Heart right ventricle (tissue), 16 donors: ENCODE results near the gene FPGS. TPM values are rescaled to one million over a fixed set of nuclear protein-coding genes. Genes with fewer than 3 reads are reported as not detected.

ENCODE experiments used
- ATAC-seq, 8 donors: fragments of 200-7000 bp; cut with Tn5 transposase; one replicate each; pipeline ENCODE4 v1.9.1; 2020; ENCODE audit warnings: mild to moderate bottlenecking in 8 of 8, moderate library complexity in 8 of 8, moderate number of reproducible peaks in 1 of 8
- DNase-seq, 2 donors: peaks; one replicate each; pipeline ENCODE4 v3.0.0-alpha.2; 2020
- H3K27ac ChIP-seq, 10 donors: fragments of 200-600 bp; sonication (generic) in 2 of 10; one replicate each; pipeline versions ENCODE4 v1.5.0 to v1.8.0; 2020 to 2022; ENCODE audit warnings: mild to moderate bottlenecking in 3 of 10
- H3K27me3 ChIP-seq, 7 donors: fragments of 200-600 bp; one replicate each; pipeline ENCODE4 v1.8.0; 2021 to 2022; ENCODE audit warnings: mild to moderate bottlenecking in 2 of 7
- H3K36me3 ChIP-seq, 9 donors: fragments of 200-600 bp; sonication (generic) in 1 of 9; one replicate each; pipeline versions ENCODE4 v1.5.0 to v1.8.0; 2020 to 2022; ENCODE audit warnings: mild to moderate bottlenecking in 2 of 9
- H3K4me1 ChIP-seq, 9 donors: fragments of 200-600 bp; sonication (generic) in 1 of 9; one replicate each; pipeline versions ENCODE4 v1.5.0 to v1.8.0; 2020 to 2022; ENCODE audit warnings: mild to moderate bottlenecking in 4 of 9
- H3K4me3 ChIP-seq, 10 donors: fragments of 200-600 bp; sonication (generic) in 2 of 10; one replicate each; pipeline versions ENCODE4 v1.5.0 to v1.8.0; 2020 to 2022; ENCODE audit warnings: mild to moderate bottlenecking in 7 of 10, moderate library complexity in 2 of 10
- H3K9me3 ChIP-seq, 11 donors: fragments of 200-600 bp in 10 of 11; sonication (generic) in 2 of 11; one replicate each; pipeline versions ENCODE4 v1.5.0 to v1.8.0; 2013 to 2022; ENCODE audit warnings: mild to moderate bottlenecking in 2 of 11, control low read depth in 1 of 11, moderate library complexity in 1 of 11
- CTCF ChIP-seq, 9 donors: fragments of 200-600 bp; sonication (generic) in 2 of 9; IDR thresholded peaks; one replicate each; pipeline versions ENCODE4 v1.5.0 to v1.8.0; 2021 to 2022; ENCODE audit warnings: antibody characterized with exemption in 9 of 9, mild to moderate bottlenecking in 5 of 9, moderate library complexity in 1 of 9
- WGBS, 2 donors: extraction: QIAGEN DNeasy Blood & Tissue Kit; methylation state at CpG; one replicate each; pipeline ENCODE4 v1.1.7; 2013; ENCODE audit warnings: inconsistent platforms in 1 of 2; 5-methylcytosine and 5-hydroxymethylcytosine counted together
- intact Hi-C, 10 donors: fragments of 100-400 bp; cut with DNase I; formaldehyde crosslinking; loops; one replicate each; pipeline versions ENCODE4 v1.11.1 to v1.14.2; 2022
- polyA plus RNA-seq, 2 donors: library from polyadenylated mRNA; stranded (reverse); fragments of 200-250 nt; gene quantifications; one replicate each; pipeline ENCODE4 v1.2.3, GENCODE V29; 2013
- total RNA-seq, 10 donors: library from RNA; stranded (reverse); fragmentation: NEBNext Ultra II Directional in 3 of 10; extraction: Animal tissue kit (Norgen Biotek cat#: 25700) in 3 of 10; gene quantifications; one replicate each; pipeline versions ENCODE4 v1.2.1 to v1.2.4, GENCODE V29; 2021 to 2023
- donor health status: Arrhythmogenic right ventricular cardiomyopathy.
- donor health status: ischemic (EF 13 %, LVEDD 7.1; RV severe dilation, severe dysfunction).
- donor health status: healthy with polysubstance abuse.
- donor health status: DM: no; HTN: yes; CAD: no.
- donor health status: DM: no; HTN: no; CAD: no.
- donor health status: ischemic (EF 25% LVEDD 6.9; RV normal size, moderate dysfunction).
- donor health status: ischemic (EF 25% LVEDD 5.7; RV mildly dilated, moderate dysfunction).
- donor health status: healthy.
- donor health status: DM: yes; HTN: yes; CAD: no.
- donor health status: Ischemic cardiomyopathy.
- donor health status: ischemic (EF 35%, LVEDD 5.7; RV mildly dilated, moderate dysfunction).
- donor health status: nonischemic (EF 11% LVEDD 7.7; RV severe dilation, severe dysfunction).
- donor health status: DM: yes; HTN: yes; CAD: no.
- donor health status: PGD.
- donor health status: ischemic (EF 29% LVEDD 5.4; RV normal size, mild dysfunction).
- donor health status: nonischemic (EF 23%, LVEDD 6.1; RV moderate dilation, normal function).

Gene FPGS
- total and polyA plus RNA-seq, 12 donors: 40.2 to 58.5 (median 46.0) TPM

- TF ChIP-seq CTCF (IDR thresholded peaks at IDR 0.05): no peak
- intact Hi-C loops: loop anchor here in 1 of 10 donors (5.0 kb wide), 1 partner anchor 94 kb away; no protein-coding TSS in a partner anchor
- Histone ChIP-seq H3K9me3 (no peaks in the 10 kb centered on the region), H3K4me3 (no peak overlapping the region), H3K4me1 (peaks cover 39 to 86% (median 71%) of the 10 kb centered on the region in 9 donors), H3K36me3 (peaks cover 0 to 18% (median 4%) of the 10 kb centered on the region in 9 donors), H3K27me3 (no peaks in the 10 kb centered on the region), H3K27ac (peak overlapping the region; percentile 88 to 99 (median 94))
- ATAC-seq: no peak
- WGBS, 2 donors: 77 to 81% methylated on average over 8 of the region's 8 CpGs
- DNase-seq: no peak
Observed at GRCh38 chr9:127856729-127857116, 54.0 kb downstream of the FPGS start.

- H3K9me3 ChIP-seq: no peaks in the 10 kb centered on the region
- peak overlapping the region in 3 of 10 donors; percentile 10 to 32 (median 15) for H3K4me3 ChIP-seq
- peaks cover 44 to 86% (median 75%) of the 10 kb centered on the region in 9 donors for H3K4me1 ChIP-seq
- ATAC-seq: no peak
- H3K27ac ChIP-seq: peak overlapping the region; percentile 80 to 99 (median 94)
- DNase-seq: no peak
- WGBS, 2 donors: 37 to 49% methylated on average over 4 of the region's 4 CpGs
- TF ChIP-seq CTCF (IDR thresholded peaks at IDR 0.05): no peak
- H3K27me3 ChIP-seq: no peaks in the 10 kb centered on the region
- intact Hi-C loops: loop anchor here in 1 of 10 donors (5.0 kb wide), 1 partner anchor 95 kb away; no protein-coding TSS in a partner anchor
- peaks cover 0 to 12% (median under 1%) of the 10 kb centered on the region in 9 donors for H3K36me3 ChIP-seq
Observed at GRCh38 chr9:127857278-127857677, 54.6 kb downstream of the FPGS start.

- peaks cover 50 to 93% (median 83%) of the 10 kb centered on the region in 9 donors for H3K4me1 ChIP-seq
- peak overlapping the region in 5 of 10 donors; percentile 0 to 32 (median 10) for H3K4me3 ChIP-seq
- H3K36me3 ChIP-seq: peaks cover 0 to 4% (median 0%) of the 10 kb centered on the region in 9 donors
- peak in 7 of 8 donors; percentile 12 to 25 (median 18) for ATAC-seq
- DNase-seq: peak; percentile 75 to 87
- no peaks in the 10 kb centered on the region for H3K9me3 ChIP-seq
- WGBS, 2 donors: 5 to 11% methylated on average over 12 of the region's 12 CpGs
- intact Hi-C loops: loop anchor here in 2 of 10 donors (2.0 to 5.0 kb wide), 2 partner anchors 13 to 96 kb away; no protein-coding TSS in a partner anchor
- H3K27me3 ChIP-seq: no peaks in the 10 kb centered on the region
- peak overlapping the region; percentile 80 to 99 (median 94) for H3K27ac ChIP-seq
- no peak for TF ChIP-seq CTCF (IDR thresholded peaks at IDR 0.05)
Observed at GRCh38 chr9:127858041-127858512, 55.4 kb downstream of the FPGS start.

GRCh38 chr9:127860260-127860659, 57.6 kb downstream of the FPGS start:
- DNase-seq: peak; percentile 65 to 79
- 12 to 13% methylated on average over 8 of the region's 8 CpGs for WGBS, 2 donors
- peak in 2 of 9 donors; percentile 13 to 17 for TF ChIP-seq CTCF (IDR thresholded peaks at IDR 0.05)
- no peaks in the 10 kb centered on the region for H3K27me3 ChIP-seq
- peak overlapping the region; percentile 80 to 99 (median 92) for H3K27ac ChIP-seq
- intact Hi-C loops: loop anchor here in 2 of 10 donors (5.0 kb wide), 1 partner anchor 33 kb away; no protein-coding TSS in a partner anchor
- no peak overlapping the region for H3K4me3 ChIP-seq
- H3K36me3 ChIP-seq: no peaks in the 10 kb centered on the region
- peak; percentile 34 to 61 (median 50) for ATAC-seq
- no peaks in the 10 kb centered on the region for H3K9me3 ChIP-seq
- peaks cover 48 to 91% (median 82%) of the 10 kb centered on the region in 9 donors for H3K4me1 ChIP-seq
